GM12891 (cell line): ENCODE data around the gene SPSB3.

Experiments
- POLR2A ChIP-seq: IDR thresholded peaks from 2 replicates; pipeline ENCODE4 v1.6.1; 2011; ENCODE audit warnings: low read depth, low read length, control low read depth
- POU2F2 ChIP-seq: IDR thresholded peaks from 2 replicates; pipeline ENCODE4 v1.6.1; 2011; ENCODE audit warnings: low read depth, mild to moderate bottlenecking, control low read depth, low read length, moderate library complexity
- TAF1 ChIP-seq: IDR thresholded peaks from 2 replicates; pipeline ENCODE4 v1.6.1; 2011; ENCODE audit warnings: low read depth, low read length, control low read depth

GRCh38 chr16:1793578-1794220 lies 11.3 kb upstream of the SPSB3 start, which contains the start of gene IGFALS:
- TF ChIP-seq POLR2A = no peak
- no peak for TF ChIP-seq POU2F2
- TF ChIP-seq TAF1 = no peak
